ENCODE data around the gene USP10. TPM values are rescaled to one million over a fixed set of nuclear protein-coding genes. Genes with fewer than 3 reads are reported as not detected.

Gene USP10
- total RNA-seq, 1 experiment from 2014 or later, result 41.1 TPM

DNA sequence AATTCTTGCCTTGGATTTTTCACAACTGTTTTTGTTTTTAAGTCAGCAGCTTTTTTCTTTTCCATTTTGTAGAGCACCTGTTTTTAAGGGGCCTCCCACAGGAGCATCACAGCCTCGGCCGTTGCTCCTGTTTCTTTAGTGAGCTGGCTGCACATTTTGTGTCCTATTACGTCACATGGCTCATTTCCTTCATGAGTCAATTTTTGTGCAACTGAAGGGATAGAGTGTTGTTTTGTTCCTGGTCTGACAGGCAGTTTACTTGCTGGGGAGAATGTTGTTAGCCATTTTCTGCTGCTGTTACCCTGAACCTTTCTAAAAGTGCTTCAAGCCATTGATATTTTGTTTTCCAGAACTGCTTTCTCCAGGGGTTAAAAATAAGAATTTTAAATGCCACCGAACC is 75.0 kb downstream of the USP10 start:
- in situ Hi-C loops (cut with HindIII; ENCODE audit: low pct_unique_long_range_greater_than_20kb, low sequenced_read_pairs), result no loop called here
- DNase-seq (ENCODE audit: low read depth, low spot score), result no peak

DNA sequence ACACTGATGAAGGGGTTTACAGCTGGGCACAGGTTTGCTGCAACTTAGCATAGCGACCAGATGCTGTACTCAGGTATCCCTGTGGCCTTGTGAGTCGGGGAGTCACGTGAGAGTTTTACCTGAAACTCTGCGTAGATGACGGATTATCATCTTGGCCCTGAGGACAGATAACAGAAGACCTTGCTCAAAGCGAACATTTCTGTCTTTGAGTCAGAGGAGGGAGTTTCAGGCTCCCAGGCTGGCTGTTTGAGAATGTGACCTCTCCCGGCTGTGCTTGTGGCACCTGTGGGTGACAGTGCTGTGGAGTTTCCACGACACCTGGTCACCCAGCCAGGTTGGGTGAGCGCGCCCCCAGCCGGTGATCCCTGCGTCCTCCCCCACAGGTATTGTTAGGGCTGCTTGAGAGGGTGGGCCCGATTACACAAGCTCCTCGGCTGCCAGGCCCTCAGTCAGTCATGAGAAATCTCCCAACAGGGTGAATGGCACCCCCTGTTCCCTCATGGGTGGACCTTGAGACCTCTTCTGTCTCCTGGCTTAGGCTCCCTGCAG is 75.5 kb downstream of the USP10 start:
- in situ Hi-C loops (cut with HindIII; ENCODE audit: low pct_unique_long_range_greater_than_20kb, low sequenced_read_pairs), result no loop called here
- no peak for DNase-seq (ENCODE audit: low read depth, low spot score)

DNA sequence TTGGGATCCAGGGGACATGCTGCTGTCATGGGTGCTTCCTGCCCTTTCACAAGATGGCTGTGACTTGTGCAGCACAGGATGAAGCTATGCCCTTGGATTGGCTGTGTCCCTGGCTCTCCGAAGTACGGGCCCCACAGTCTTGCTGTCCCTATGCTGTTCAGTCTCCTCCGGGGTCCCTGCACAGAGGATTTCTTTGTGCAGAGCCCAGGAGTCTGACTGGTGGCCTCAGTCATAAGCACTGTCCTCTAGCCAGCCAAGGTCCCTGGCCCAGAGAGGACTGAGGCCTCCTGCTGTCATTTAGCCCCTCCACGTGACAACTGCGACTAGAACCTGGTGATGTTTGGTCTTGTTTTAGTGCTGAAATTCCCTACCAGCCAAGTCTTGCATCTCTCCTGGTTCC is 77.6 kb downstream of the USP10 start:
- in situ Hi-C loops (cut with HindIII; ENCODE audit: low pct_unique_long_range_greater_than_20kb, low sequenced_read_pairs), result no loop called here
- no peak for DNase-seq (ENCODE audit: low read depth, low spot score)

DNA sequence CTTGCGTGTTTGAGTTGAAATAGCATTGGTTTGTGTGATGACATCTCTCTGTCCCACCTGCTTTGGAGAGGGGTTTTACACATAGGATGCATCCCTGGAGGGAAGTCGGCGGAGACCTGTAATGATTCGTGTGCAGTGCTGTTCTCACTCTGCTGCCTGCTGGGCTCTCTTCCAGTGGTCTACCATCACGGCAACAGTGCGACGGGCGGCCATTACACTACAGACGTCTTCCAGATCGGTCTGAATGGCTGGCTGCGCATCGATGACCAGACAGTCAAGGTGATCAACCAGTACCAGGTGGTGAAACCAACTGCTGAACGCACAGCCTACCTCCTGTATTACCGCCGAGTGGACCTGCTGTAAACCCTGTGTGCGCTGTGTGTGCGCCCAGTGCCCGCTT is 78.9 kb downstream of the USP10 start:
- DNase-seq (ENCODE audit: low read depth, low spot score), result no peak
- in situ Hi-C loops (cut with HindIII; ENCODE audit: low pct_unique_long_range_greater_than_20kb, low sequenced_read_pairs), result no loop called here

- in situ Hi-C loops (cut with HindIII; ENCODE audit: low pct_unique_long_range_greater_than_20kb, low sequenced_read_pairs), result no loop called here
- no peak for DNase-seq (ENCODE audit: low read depth, low spot score)
Observed at GRCh38 chr16:84780063-84780462, 80.3 kb downstream of the USP10 start.

DNA sequence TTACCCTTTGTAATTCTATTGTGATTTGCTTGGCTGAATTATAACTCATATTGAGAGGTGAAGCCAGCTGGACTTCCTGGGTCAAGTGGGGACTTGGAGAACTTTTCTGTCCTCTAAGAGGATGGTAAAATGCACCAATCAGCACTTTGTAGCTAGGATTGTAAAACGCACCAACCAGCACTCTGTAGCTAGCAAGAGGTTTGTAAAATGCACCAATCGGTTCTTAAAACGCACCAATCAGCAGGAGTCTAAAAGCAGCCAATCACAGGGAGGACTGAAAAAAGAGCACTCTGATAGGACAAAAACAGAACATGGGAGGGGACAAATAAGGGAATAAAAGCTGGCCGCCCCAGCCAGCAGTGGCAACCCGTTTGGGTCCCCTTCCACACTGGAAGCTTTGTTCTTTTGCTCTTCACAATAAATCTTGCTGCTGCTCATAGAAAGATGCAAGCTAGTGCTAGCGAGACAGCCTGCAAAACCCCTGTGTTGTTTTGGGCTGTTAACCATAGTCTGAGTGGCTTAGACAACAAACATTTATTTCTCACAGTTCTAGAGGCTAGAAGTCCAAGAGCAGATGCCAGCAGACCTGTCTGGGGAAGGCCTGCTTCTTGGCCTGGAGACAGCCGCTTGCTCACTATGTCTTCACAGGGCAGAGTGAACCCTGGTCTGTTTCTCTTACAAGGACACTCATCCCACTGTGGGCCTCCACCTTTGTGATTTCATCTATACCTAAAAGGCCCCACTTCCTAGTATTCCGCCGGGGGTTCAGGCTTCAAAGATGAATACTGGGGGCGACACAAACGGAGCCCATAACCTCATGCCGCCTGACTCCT is 81.0 kb downstream of the USP10 start:
- in situ Hi-C loops (cut with HindIII; ENCODE audit: low pct_unique_long_range_greater_than_20kb, low sequenced_read_pairs), result no loop called here
- peak; percentile 14 for DNase-seq (ENCODE audit: low read depth, low spot score)

DNA sequence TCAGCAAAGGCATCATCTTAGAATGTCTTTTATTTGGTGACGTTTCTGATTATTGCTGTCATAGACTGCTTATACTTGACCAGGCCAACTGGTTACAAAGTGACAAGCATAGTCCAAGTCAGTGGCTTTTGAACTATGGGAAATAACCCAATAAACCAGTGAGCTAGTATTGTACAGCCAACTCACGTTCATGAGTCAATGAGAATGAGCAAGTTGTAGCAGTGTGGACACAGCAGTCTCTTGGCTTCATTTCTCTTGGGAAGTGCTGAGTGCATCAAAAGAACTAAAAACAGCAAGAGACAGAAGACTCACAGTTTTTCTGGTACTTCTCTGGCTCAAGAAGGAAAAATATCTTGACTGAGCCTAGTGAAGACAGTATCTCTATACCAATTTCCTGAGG is 83.0 kb downstream of the USP10 start:
- no peak for DNase-seq (ENCODE audit: low read depth, low spot score)
- in situ Hi-C loops (cut with HindIII; ENCODE audit: low pct_unique_long_range_greater_than_20kb, low sequenced_read_pairs), result no loop called here

DNA sequence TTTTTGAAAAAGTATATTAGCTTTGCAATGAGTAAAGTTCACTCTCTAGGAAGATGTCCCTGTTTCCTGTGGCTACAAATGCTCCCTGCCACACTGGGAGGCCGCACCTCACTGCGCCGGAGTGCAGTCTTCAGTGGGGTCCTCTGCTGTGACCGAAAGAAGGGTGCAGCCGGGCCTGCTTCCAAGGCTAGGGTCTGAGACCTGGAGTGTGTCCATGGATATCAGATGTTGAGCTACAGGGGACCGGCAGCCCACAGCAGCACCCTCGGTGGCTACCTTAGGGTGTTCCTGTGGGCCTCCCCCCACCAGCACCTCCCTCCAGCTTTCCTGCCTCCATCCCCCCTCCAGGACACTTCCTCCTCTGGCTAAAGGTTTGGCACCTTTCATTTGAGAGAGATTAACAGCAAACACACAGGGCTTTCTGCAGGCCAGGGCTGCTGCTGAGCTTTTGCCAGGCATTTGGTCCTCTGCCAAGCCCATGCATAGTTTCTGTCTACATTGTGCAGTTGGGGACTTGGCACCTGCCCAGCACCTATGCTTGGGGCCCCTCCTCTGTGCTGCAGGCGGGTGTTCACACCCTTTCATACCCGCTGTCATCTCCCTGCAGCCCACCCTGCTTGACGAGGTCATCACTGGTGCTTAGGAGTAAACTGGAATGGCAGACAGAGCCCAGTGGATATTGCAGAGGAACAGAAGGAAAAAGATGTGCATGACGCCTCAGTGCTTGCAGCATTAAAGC is 86.2 kb downstream of the USP10 start:
- no peak for DNase-seq (ENCODE audit: low read depth, low spot score)
- in situ Hi-C loops (cut with HindIII; ENCODE audit: low pct_unique_long_range_greater_than_20kb, low sequenced_read_pairs), result no loop called here

DNA sequence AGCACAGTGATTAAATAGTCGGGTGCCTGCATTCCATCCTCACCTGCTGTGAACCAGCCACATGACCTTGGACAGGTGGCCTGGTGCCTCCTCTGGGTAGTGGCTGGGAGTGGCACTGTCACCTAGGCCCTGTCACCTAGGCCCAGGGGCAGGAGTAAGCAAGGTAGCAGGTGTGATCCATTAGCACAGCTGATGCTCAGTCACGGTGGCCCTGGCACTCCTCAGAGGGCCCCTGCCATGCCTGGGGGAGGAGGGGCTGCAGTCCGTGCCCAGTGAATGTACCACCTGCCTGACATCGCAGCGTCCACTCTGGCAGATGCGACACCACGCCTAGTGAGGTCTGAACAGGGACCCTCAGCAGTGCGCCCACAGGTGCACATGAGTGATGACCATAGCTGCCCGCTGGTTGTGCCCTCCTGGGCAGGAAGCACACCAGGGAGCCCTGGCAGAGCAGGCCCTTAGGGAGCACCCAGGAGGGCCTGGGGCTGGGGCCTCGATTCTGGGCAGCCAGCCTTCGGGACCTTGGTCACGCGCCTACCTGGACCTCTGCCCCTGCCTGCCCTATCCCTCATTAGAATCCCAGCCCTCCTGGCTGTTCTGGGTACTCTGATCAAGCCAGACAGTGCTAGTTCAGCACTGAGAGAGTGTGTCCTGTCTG is 86.9 kb downstream of the USP10 start:
- in situ Hi-C loops (cut with HindIII; ENCODE audit: low pct_unique_long_range_greater_than_20kb, low sequenced_read_pairs), result no loop called here

GRCh38 chr16:84787263-84787622 is 87.4 kb downstream of the USP10 start:
- in situ Hi-C loops (cut with HindIII; ENCODE audit: low pct_unique_long_range_greater_than_20kb, low sequenced_read_pairs), result no loop called here
- DNase-seq (ENCODE audit: low read depth, low spot score), result no peak

More for the DNA sequence above, 86.9 kb downstream of the USP10 start:
- DNase-seq (ENCODE audit: low read depth, low spot score), result no peak

DNA sequence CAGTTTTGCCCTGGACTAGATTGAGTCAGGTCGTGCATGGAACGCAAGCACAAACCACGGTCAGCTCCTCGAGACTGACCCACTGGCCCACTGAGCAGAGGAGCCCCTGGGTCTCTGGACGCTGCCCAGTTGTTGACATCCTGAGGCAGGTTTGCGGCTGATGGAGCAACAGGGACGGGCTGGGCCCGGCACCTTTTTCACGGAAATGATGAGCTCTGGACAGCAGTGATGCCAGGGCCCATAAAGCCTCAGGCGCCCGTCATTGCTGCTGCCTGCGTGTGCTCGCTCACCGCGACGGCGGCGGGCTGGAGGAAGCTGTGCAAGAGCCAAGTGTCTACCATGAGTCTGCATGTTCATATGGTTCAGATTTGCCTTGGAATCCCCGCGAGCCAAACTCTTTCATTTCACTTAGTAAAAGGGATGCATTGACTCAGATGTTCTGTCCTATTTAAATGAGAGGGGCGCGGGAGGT is 89.2 kb downstream of the USP10 start:
- DNase-seq (ENCODE audit: low read depth, low spot score), result no peak
- in situ Hi-C loops (cut with HindIII; ENCODE audit: low pct_unique_long_range_greater_than_20kb, low sequenced_read_pairs), result no loop called here

- in situ Hi-C loops (cut with HindIII; ENCODE audit: low pct_unique_long_range_greater_than_20kb, low sequenced_read_pairs), result no loop called here
- no peak for DNase-seq (ENCODE audit: low read depth, low spot score)
Observed at GRCh38 chr16:84789431-84789830, 89.6 kb downstream of the USP10 start.

DNA sequence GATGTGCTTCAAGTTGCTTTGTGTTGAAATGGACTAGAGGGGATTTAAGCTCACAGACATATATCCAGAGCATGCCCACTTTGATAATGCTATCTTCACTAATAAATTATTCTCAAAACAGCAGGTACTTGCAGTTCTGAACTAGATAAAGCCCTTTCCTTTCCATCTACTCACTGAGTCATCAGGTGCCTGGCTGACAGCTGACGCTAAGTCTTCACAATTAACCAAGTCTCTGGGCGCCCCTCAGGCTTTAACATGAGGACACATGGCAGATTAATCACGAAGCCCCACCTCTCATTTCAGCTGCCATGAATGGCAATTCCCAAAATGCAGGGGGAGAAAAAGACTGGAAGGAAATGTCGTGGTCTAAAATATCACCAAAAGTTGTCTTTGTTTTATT is 90.5 kb downstream of the USP10 start:
- in situ Hi-C loops (cut with HindIII; ENCODE audit: low pct_unique_long_range_greater_than_20kb, low sequenced_read_pairs), result no loop called here
- DNase-seq (ENCODE audit: low read depth, low spot score), result no peak

- no peak for DNase-seq (ENCODE audit: low read depth, low spot score)
- in situ Hi-C loops (cut with HindIII; ENCODE audit: low pct_unique_long_range_greater_than_20kb, low sequenced_read_pairs), result no loop called here
Observed at GRCh38 chr16:84791088-84791487, 91.3 kb downstream of the USP10 start.

- in situ Hi-C loops (cut with HindIII; ENCODE audit: low pct_unique_long_range_greater_than_20kb, low sequenced_read_pairs), result no loop called here
Observed at GRCh38 chr16:84791501-84791900, 91.7 kb downstream of the USP10 start.

DNA sequence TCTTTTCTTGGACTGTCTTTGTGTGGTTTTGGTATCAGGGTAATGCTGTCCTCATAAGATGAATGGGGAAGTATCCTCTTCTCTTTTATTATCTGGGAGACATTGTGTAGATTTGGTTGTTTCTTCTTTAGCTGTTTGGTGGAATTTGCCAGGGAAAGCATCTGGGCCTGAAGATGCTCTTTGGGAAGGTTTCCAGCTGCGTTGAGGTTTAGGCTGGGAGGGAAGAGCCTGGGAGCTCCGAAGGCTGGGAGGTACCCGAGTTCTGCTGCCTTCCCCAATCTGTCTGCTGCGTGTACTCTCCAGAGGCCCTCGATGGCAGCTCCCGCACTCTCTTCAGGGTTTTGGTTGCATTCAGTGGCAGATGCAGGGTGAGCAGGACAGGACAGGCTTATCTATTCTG is 94.4 kb downstream of the USP10 start:
- in situ Hi-C loops (cut with HindIII; ENCODE audit: low pct_unique_long_range_greater_than_20kb, low sequenced_read_pairs), result no loop called here
- DNase-seq (ENCODE audit: low read depth, low spot score), result no peak

More at GRCh38 chr16:84791501-84791900, 91.7 kb downstream of the USP10 start:
- no peak for DNase-seq (ENCODE audit: low read depth, low spot score)

DNA sequence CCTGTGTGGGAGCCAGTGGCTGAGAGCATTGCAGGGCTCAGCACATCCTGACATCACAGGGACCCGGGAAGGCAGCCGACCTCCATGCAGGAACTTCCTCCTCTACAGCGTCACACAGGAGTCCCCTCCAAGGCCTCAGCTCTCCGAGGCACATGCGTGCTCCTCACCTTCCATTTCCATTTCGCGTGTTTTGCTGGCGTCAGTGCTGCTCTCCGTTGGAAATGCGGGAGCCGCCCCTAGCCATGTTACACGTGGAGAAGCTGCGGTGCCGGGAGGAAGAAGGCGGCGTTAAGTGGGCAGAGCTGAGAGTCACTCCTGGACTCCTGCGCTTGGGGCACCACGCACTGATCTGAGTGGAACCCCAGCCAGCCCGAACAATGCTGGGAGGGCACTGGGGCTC is 94.8 kb downstream of the USP10 start:
- in situ Hi-C loops (cut with HindIII; ENCODE audit: low pct_unique_long_range_greater_than_20kb, low sequenced_read_pairs), result no loop called here
- no peak for DNase-seq (ENCODE audit: low read depth, low spot score)

DNA sequence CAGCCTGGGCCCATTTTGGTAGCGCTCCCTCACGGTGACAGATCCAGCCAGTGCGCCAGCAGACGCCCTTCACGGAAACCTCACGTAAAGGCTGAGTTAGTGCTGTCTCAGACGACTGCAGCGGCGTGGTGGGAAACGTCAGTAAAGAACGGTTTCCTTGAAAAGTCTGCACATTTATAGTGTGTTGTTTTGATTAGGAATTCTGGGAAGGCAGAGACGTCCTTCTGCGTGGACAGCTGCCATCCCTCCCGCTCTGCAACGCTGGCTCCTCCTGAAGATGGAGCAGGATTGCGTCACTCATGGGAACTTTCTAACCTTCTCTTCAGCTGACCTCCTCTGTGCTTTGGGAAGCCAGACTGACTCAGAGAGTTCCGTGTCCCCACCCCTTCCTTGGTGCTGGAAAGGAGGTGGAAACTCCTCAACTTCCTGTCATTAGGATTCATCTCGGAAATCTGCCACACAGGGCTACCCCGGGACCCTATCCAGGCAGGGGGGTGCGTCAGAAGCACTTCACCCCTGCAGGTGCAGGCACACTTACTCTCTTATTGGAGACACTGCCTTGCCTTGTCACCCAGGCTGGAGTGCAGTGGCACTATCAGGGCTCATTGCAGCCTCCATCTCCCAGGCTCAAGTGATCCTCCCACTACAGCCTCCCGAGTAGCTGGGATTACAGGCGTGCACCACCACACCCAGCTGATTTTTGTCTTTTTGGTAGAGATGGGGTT is 95.7 kb downstream of the USP10 start:
- no peak for DNase-seq (ENCODE audit: low read depth, low spot score)
- in situ Hi-C loops (cut with HindIII; ENCODE audit: low pct_unique_long_range_greater_than_20kb, low sequenced_read_pairs), result no loop called here

All from SK-MEL-5 (cell line).